Ectodermal cell (in vitro differentiated cells): ENCODE measurements around the gene MAP3K21. TPM values are rescaled to one million over a fixed set of nuclear protein-coding genes. Genes with fewer than 3 reads are reported as not detected.

ENCODE experiments used
- H3K27ac ChIP-seq: 2 replicates; pipeline ENCODE4 v1.7.0; 2013; ENCODE audit warnings: mild to moderate bottlenecking, low read depth, low read length; ENCODE audit not compliant: insufficient read depth, poor library complexity, severe bottlenecking
- H3K27me3 ChIP-seq: 2 replicates; pipeline ENCODE4 v1.7.0; 2013; ENCODE audit warnings: mild to moderate bottlenecking, low read length; ENCODE audit not compliant: insufficient read depth, control insufficient read depth, poor library complexity, severe bottlenecking
- H3K36me3 ChIP-seq: one replicate; pipeline ENCODE4 v1.7.0; 2013; ENCODE audit warnings: low read length; ENCODE audit not compliant: control insufficient read depth, insufficient read depth
- H3K4me1 ChIP-seq: one replicate; pipeline ENCODE4 v1.7.0; 2013; ENCODE audit warnings: low read length; ENCODE audit not compliant: control insufficient read depth, insufficient read depth
- H3K4me3 ChIP-seq: 2 replicates; pipeline ENCODE4 v1.7.0; 2013; ENCODE audit warnings: low read depth, low read length, control low read depth; ENCODE audit not compliant: insufficient read depth
- H3K9me3 ChIP-seq: 2 replicates; pipeline ENCODE4 v1.7.0; 2013; ENCODE audit warnings: mild to moderate bottlenecking, low read length, moderate library complexity; ENCODE audit not compliant: control insufficient read depth
- WGBS, 2 experiments: methylation state at CpG; one replicate each; pipeline ENCODE4 v1.1.7; 2013; ENCODE audit warnings: missing lambda C conversion rate in 2 of 2; 5-methylcytosine and 5-hydroxymethylcytosine counted together
- polyA plus RNA-seq, 4 experiments: library from polyadenylated mRNA; stranded (reverse); fragments of 50-300 nt; gene quantifications; one replicate each; pipeline ENCODE4 v1.2.3, GENCODE V29; 2013

MAP3K21 gene
- polyA plus RNA-seq (2013, experiment 1 of 4) = 3.5 TPM
- 3.1 TPM for polyA plus RNA-seq (2013, experiment 2 of 4)
- 2.2 TPM for polyA plus RNA-seq (2013, experiment 3 of 4)
- polyA plus RNA-seq (2013, experiment 4 of 4) = 2.1 TPM

DNA sequence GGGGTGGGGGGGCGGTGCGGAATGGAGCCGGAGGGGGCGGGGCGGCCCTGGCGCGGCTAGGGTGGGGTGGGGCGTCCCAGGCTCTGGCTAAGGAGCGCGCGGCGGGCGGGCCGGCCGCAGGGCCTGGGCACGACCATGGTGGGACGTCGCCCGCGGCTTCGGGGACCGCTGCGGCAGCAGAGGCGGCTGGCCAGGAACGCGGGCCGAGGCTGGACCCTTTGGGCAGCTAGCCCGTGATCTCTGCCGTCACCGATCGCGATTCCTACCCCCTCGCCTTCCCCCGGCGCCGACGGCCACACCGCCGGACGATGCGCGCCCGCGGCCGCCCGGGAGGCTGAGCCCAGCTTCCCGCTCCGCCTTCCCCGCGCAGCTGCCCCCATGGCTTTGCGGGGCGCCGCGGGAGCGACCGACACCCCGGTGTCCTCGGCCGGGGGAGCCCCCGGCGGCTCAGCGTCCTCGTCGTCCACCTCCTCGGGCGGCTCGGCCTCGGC is at the start of gene MAP3K21:
Gene MAP3K21 (plus strand): TSS at position 74 of the 491 bp plus-strand sequence. CDS start 305 bp downstream, at position 379.
- H3K27ac ChIP-seq = no peak within 1 kb of the TSS
- no peaks in the 10 kb centered on the region for H3K4me1 ChIP-seq
- no peaks in the 10 kb centered on the region for H3K36me3 ChIP-seq
- H3K4me3 ChIP-seq = peak within 1 kb of the TSS; percentile 51
- H3K9me3 ChIP-seq = no peaks in the 10 kb centered on the region
- WGBS, 2 experiments = 0% methylated on average over 68 of the region's 68 CpGs
- H3K27me3 ChIP-seq = peaks cover 45% of the 10 kb centered on the region

DNA sequence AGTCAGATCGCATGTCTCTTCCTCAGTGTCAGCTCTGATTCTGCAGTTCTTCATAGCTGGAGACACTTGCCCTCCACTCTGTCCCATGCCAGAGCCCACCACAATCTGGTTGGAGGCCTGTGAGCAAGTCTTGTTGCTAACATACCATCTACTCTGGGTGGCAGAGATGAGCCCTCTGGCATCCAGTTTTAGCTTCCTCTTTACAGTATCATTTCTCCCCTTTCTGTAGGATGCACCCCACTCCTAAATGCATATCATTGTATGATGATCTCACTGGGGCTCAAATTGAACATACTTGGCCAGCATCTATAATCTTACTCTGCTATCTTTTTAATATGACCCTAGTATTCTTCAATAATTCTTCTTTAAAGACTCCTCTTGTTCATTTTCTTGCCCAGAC is 48.9 kb upstream of the MAP3K21 start:
- WGBS, 2 experiments = 86 to 93% methylated on average over 1 of the region's 1 CpG

DNA sequence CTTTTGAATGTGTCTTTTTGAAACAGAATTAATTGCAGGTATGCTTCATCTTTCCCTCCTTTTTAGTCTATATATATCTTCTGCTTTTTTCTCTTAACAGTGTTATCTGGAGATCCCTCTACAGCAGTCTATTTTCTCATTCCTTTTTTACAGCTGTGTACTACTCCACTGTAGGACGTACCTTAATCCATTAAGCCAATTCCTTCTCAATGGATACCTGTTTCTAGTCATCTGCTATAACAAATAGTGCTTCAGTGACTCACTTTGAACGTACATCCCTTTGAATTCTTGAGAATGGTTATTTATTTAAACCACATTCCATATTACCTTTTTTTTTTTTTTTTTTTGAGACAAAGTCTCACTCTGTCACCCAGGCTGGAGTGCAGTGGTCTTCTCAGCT is 47.6 kb upstream of the MAP3K21 start:
- Histone ChIP-seq H3K4me3 (no peak overlapping the region), H3K27me3 (no peaks in the 10 kb centered on the region), H3K36me3 (no peaks in the 10 kb centered on the region), H3K27ac (no peak overlapping the region), H3K9me3 (no peaks in the 10 kb centered on the region), H3K4me1 (no peaks in the 10 kb centered on the region)
- 93 to 98% methylated on average over 2 of the region's 2 CpGs for WGBS, 2 experiments

More for the DNA sequence above, 48.9 kb upstream of the MAP3K21 start:
- H3K4me3 ChIP-seq = no peak overlapping the region
- H3K27ac ChIP-seq = no peak overlapping the region
- H3K4me1 ChIP-seq = no peaks in the 10 kb centered on the region
- H3K36me3 ChIP-seq = no peaks in the 10 kb centered on the region
- H3K9me3 ChIP-seq = no peaks in the 10 kb centered on the region
- no peaks in the 10 kb centered on the region for H3K27me3 ChIP-seq

DNA sequence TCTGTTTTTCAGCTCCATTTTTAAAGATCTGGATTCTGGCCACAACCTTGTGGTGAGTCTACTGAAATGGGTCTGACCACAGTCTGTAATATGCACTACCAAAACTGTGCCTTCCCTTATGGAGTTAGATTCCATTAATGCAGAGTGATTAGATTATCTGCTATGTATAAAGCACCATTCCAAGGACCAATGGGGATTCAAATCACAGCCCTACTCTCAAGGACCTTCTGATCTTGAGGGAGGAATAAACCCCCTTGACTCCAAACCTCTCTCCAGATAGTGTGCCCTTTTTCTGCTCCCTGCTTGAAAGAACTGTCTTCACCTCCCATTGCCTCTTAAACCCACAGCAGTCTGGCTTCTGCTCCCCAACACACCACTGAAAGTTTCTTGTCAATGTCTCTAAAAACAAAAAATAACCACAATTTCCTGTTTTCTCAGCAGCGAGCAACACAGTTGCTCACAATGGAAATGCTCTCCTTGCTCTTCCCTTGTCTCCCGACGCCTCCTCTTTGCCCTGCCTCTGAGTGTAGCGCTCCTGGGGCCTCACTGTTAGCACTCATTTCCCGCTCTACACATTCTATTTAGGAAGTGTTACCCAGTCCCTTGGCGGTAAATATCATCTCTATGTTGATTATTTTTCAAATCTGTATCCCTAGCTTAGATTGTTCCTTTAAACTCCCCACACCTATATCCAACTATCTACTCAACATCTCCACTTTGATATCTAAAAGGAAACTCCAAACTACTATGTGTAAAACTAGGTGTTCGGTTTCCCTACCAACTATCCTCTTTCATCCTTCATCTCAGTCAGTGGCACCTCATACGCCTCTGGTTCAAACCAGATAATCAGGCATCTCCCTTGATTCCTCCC is 45.6 kb upstream of the MAP3K21 start:
- no peaks in the 10 kb centered on the region for H3K27me3 ChIP-seq
- H3K4me1 ChIP-seq = no peaks in the 10 kb centered on the region
- H3K9me3 ChIP-seq = no peaks in the 10 kb centered on the region
- H3K4me3 ChIP-seq = no peak overlapping the region
- no peak overlapping the region for H3K27ac ChIP-seq
- no peaks in the 10 kb centered on the region for H3K36me3 ChIP-seq
- 93 to 94% methylated on average over 8 of the region's 8 CpGs for WGBS, 2 experiments

DNA sequence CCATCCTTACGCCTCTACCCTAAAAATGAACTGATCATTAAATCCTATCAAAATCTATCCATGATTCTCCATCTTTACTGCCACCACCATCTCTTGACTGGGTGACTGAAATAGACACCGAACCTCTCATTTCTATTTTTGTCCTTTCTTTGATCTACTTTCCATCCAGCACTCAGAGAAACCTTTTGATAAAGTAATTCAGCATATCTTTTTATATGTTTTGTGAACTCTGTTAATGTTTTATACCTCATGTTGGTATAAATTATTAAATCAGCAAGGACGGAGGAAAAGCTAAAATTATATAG is 45.0 kb upstream of the MAP3K21 start:
- H3K9me3 ChIP-seq = no peaks in the 10 kb centered on the region
- no peaks in the 10 kb centered on the region for H3K4me1 ChIP-seq
- H3K36me3 ChIP-seq = no peaks in the 10 kb centered on the region
- no peak overlapping the region for H3K27ac ChIP-seq
- WGBS, 2 experiments = 90 to 97% methylated on average over 2 of the region's 3 CpGs
- no peak overlapping the region for H3K4me3 ChIP-seq
- no peaks in the 10 kb centered on the region for H3K27me3 ChIP-seq

DNA sequence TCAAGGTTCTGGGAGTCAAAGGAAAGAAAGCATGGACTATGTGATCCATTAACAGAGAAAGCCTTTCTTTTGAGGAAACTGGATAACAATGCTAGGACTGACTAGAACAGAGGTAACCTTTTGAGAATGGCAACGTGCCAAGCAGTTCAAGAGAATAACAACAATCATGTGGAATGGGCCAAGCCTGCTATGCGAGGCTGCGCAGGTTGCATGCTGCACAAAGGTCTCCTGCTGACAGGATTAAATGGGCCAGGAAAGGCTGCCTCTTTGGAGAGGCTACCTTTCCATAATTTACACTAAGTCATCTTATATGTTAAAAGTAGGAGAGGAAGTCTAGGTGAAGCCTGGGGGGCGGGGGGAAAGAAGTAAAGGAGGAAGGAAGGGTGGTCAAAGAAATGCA is 37.8 kb upstream of the MAP3K21 start:
- Histone ChIP-seq H3K4me1 (peaks cover 3% of the 10 kb centered on the region), H3K9me3 (no peaks in the 10 kb centered on the region), H3K36me3 (no peaks in the 10 kb centered on the region), H3K27me3 (no peaks in the 10 kb centered on the region), H3K4me3 (no peak overlapping the region), H3K27ac (no peak overlapping the region)
- whole genome bisulfite sequencing, 2 experiments = 24 to 26% methylated on average over 3 of the region's 4 CpGs

DNA sequence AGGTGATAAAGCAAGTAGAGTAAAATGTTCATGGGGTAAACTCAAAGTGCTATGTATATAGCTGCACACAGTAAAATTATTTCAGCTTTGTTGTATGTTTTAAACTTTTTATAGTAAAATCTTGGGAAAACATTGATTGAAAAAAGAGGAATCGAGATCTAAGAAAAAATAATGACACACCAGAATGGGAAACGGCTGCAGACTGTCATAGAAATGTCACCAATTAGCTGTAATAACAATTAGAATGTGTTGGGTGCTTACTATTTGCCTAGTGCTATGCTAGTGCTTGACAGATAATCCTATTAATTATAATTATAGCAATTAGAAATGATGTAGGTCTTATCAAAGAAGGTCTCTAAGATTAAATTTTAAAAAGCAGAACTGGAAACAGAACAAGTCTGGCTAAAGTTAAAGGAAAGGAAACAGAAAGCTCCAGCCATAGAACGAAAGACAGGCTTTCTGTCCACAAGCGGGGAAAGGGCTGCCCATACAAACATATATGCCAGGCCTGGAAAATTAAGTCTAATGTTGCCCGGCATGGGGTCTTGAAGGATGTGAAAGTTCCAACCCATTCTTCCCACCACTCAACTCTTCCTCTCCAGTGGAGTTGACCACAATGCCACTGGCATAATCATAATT is 37.0 kb upstream of the MAP3K21 start:
- Histone ChIP-seq H3K4me1 (peaks cover 3% of the 10 kb centered on the region), H3K36me3 (no peaks in the 10 kb centered on the region), H3K27ac (no peak overlapping the region), H3K27me3 (no peaks in the 10 kb centered on the region), H3K4me3 (no peak overlapping the region), H3K9me3 (no peaks in the 10 kb centered on the region)
- WGBS, 2 experiments = 81 to 83% methylated on average over 5 of the region's 5 CpGs

DNA sequence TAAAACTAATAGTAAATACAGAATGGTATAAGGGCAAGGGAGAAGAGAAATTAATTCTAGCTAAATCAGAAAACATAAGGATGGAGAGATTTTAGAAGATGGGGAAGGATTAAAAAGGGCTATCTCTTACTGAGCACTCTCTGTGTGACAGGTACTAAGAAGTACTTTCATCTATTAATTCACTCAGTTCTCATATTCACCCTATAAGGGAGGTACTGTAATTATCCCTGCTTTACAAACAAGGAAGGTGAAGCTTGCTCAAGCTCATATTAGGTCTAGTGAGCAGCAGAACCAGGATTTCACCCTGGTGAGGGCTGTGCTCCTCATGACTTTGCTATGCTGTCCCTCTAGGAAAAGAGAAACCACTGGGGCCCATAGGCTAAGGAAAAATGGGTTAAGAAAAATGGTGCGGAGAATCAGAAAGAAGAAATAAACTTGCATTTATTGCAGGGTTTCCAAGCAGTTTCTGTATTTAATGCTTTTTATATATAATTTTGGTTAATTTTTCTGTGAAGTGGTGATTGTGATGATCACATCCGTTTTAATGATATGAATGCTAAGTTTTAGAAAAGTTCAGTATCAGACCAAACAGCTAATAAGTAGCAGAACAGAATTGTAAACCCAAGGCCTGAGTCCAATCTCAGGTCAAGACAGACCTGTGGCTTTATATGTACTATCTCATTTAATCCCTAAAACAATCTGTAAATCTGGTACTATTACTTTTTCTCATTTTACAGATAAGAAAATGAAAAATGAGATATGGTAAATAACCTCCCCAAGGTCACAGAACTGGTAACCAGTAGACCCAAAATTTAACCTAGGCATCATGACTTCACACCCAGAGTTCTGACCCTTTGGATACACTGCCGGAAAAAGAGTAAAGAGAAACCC is 33.7 kb upstream of the MAP3K21 start:
- H3K4me3 ChIP-seq = no peak overlapping the region
- H3K9me3 ChIP-seq = no peaks in the 10 kb centered on the region
- H3K27ac ChIP-seq = no peak overlapping the region
- no peaks in the 10 kb centered on the region for H3K36me3 ChIP-seq
- 89 to 97% methylated on average over 3 of the region's 3 CpGs for WGBS, 2 experiments
- peaks cover 3% of the 10 kb centered on the region for H3K4me1 ChIP-seq
- H3K27me3 ChIP-seq = no peaks in the 10 kb centered on the region

DNA sequence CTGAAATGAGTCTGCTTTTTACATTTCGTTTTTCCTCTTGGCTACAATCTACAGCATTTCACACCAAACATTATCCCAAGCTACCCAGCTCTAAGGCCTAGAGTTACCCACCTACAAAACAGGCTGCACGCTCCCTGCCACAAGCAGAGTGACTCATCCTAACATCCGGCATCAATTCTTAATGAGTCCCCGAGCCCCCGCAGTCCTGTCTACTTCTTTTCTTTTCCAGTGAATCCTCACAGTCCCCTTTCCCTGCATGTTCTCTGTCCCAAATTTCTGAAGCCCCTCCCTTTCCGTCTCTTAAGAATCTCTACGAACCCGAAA is 32.6 kb upstream of the MAP3K21 start:
- no peaks in the 10 kb centered on the region for H3K4me1 ChIP-seq
- H3K27ac ChIP-seq = no peak overlapping the region
- peak overlapping the region; percentile 70 for H3K4me3 ChIP-seq

More for the DNA sequence above, 32.6 kb upstream of the MAP3K21 start:
- H3K27me3 ChIP-seq = no peaks in the 10 kb centered on the region
- 2 to 3% methylated on average over 8 of the region's 8 CpGs for WGBS, 2 experiments
- H3K9me3 ChIP-seq = no peaks in the 10 kb centered on the region
- H3K36me3 ChIP-seq = no peaks in the 10 kb centered on the region
